HG03378 (cell line): ENCODE data around the gene P2RX4.
"Not testable (repeated sequence)": the region's sequence is repeated elsewhere in the genome, so short reads cannot be mapped to it uniquely, and the experiment has no call there.

Experiments
- ATAC-seq: cut with Tn5 transposase; IDR thresholded peaks from one replicate; pipeline ENCODE4 v1.9.1; 2021; ENCODE audit warnings: mild to moderate bottlenecking, moderate library complexity; ENCODE audit not compliant: unreplicated experiment

The P2RX4 gene

GRCh38 chr12:121273364-121273896, 63.5 kb downstream of the P2RX4 start:
- no peak for ATAC-seq

- ATAC-seq, result no peak
Observed at GRCh38 chr12:121274036-121274763, 64.3 kb downstream of the P2RX4 start.

DNA sequence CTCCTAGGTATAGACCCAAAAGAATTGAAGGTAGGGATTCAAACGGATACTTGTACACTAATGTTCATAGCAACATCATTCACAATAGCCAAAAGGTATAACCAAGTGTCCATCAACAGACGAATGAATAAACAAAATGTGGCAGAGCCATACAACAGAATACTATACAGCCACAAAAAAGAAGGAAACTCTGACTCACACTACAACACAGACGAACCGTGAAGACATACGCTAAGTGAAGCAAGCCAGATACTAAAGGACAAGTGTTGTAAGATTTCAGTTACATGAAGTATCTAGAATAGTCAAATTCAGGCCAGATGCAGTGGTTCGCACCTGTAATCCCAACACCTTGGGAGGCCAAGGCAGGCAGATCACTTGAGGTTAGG, 67.4 kb downstream of the P2RX4 start:
- ATAC-seq, result no peak

- no peak for ATAC-seq
Observed at GRCh38 chr12:121278169-121279070, 68.5 kb downstream of the P2RX4 start.

DNA sequence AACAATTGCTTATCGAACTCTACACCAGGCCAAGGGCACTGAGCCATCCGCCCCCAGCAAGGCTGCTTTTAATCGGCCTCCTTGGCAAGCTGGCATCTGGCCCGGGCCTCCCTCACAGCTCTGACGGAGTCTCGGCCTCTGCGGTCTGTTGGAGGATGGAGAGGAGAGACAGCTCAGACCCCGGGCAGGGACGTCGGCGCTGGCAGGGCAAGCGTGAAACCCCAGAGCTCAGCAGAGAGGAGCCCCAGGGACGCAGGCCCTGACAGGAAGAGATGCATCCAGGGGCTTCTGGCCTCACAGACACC, 69.1 kb downstream of the P2RX4 start:
- no peak for ATAC-seq

- ATAC-seq, result no peak
Observed at GRCh38 chr12:121279507-121279915, 69.6 kb downstream of the P2RX4 start.

- ATAC-seq, result not testable (repeated sequence)
Observed at GRCh38 chr12:121280531-121280930, 70.6 kb downstream of the P2RX4 start.

DNA sequence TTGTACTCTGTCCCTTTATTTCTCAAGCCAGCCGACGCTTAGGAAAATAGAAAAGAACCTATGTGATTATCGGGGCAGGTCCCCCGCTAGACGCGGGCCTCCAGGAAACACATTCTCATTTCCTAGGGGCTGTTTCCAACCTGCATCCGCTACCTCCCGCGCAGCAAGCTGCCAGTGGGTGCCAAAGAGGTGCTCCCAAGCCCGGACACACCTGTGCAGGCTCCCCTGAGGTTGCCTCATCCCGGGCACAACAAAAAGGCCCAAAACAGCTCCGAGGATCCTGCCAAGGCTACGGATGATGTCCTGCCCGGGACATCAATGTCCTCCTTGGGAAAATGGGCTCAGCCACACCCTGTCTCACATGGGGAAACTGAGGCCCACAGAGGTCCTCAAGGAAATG, 71.2 kb downstream of the P2RX4 start:
- ATAC-seq, result not testable (repeated sequence)

GRCh38 chr12:121282072-121282742, 72.3 kb downstream of the P2RX4 start:
- no peak for ATAC-seq

DNA sequence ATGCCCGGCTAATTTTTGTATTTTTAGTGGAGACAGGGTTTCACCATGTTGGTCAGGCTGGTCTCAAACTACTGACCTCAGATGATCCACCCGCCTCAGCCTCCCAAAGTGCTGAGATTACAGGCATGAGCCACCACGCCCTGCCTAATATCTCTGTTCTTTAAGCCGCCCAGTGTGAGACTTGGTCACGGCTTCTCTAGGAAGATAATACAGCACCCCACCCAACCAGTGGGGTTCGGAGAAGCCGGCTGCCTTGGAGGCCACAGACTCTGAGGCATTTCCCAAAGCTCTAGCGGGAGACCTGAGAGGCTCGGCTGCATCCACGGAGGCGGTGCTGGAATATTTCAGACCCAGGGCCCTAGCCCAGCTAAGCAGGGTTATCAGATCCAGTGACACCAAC, 73.0 kb downstream of the P2RX4 start:
- ATAC-seq, result not testable (repeated sequence)

- no peak for ATAC-seq
Observed at GRCh38 chr12:121283388-121283787, 73.5 kb downstream of the P2RX4 start.
